ENCODE results near the gene KCNQ1OT1.
A peak's percentile ranks its signal among the peaks of the same experiment; 100 is the strongest.

KCNQ1OT1 gene

DNA sequence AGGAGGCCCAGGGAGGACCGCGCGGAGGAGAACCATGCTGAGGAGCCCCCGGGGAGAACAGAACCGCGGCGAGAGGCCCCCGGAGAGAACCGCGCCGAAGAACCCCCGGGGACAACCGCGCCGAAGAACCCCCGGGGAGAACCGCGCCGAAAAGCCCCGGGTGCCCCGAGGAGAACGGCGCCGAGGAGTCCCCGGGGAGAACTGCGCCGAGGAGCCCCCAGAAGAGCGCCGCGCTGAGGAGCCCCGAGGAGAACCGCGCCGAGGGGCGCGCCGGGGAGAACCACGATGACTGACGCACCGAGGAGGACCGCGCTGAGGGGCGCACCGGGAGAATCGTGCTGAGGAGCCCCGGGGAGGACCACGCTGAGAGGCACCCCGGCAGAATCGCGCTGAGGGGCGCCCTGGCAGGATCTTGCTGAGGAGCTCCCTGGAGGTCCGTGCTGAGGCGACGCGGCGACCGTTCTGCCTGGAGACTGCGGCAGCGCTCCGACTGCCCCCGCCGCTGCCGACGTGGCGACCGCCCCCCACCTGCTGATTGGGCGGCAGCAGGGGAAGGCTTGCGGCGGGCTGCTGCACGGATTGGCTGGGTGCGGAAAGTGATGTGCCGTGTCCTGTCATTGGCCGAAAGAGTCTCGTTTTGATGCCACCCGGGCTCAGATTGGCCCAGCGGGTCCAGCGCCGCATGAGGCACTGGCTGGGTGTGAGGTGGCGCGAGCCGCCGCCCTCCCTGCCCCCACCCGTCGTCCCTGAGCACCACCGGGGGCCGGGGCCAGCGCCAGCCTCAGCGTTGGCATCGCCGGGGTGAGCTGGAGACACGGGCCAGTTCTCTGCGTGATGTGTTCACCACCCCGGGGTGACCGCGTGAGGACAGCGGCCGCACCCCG lies at the start of gene KCNQ1OT1:
Gene KCNQ1OT1, minus strand, starts transcription at position 464 of the 884 bp plus-strand sequence.
- peaks cover 60% of the 10 kb centered on the region for H3K4me1 ChIP-seq (ENCODE audit: control insufficient read depth, insufficient read depth, low read length)
- peak within 1 kb of the TSS; percentile 69 for H3K4me3 ChIP-seq (ENCODE audit: low read depth, low read length)
- no peaks in the 10 kb centered on the region for H3K36me3 ChIP-seq (ENCODE audit: control insufficient read depth, insufficient read depth, low read length)
- H3K9me3 ChIP-seq (ENCODE audit: control insufficient read depth, insufficient read depth, low read length) = no peaks in the 10 kb centered on the region
- peaks cover 38% of the 10 kb centered on the region for H3K27me3 ChIP-seq (ENCODE audit: control insufficient read depth, insufficient read depth, low read length)
- peak within 1 kb of the TSS; percentile 65 for H3K9ac ChIP-seq (ENCODE audit: low read depth, low read length)
- H3K27ac ChIP-seq (ENCODE audit: low read depth, low read length) = peak within 1 kb of the TSS; percentile 39

DNA sequence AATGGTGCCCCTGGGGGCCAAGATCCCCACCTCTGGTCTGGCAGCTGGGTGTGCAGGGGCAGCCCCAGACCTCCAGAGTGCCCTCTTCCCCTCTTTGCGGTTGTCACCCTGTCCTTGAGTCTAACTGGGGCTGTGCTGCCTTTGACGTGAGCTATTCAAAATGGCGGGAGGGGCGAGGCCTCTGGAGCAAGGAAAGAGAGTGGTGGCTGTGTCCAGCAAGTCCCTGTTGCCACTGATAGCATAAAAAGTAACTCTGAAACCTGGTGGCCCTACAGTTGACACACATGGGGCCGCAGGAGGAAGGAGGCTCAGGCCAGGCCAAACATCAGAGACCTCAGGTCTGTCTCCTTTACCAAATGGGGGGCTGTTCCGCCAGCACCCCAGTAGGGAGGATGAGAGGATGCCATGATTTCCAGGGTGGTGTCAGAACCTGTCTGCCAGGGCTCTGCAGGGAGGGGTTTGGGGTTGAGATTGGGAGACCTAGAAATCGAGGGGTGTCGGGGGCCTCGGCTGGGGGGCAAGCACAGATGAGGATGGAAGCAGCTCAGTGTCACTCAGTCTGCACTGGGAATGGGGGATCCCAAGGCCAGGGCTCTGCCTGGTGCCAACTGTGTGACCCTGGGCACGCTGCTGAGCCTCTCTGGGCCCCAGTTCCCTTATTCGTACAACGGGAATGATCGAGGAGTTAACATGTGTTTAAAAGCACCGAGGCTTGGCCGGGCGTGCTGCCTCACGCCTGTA lies 49.2 kb upstream of the KCNQ1OT1 start:
- Histone ChIP-seq H3K27me3 (ENCODE audit: control insufficient read depth, insufficient read depth, low read length) (peaks cover 56% of the 10 kb centered on the region), H3K4me3 (ENCODE audit: low read depth, low read length) (no peak overlapping the region), H3K27ac (ENCODE audit: low read depth, low read length) (no peak overlapping the region), H3K36me3 (ENCODE audit: control insufficient read depth, insufficient read depth, low read length) (no peaks in the 10 kb centered on the region), H3K9ac (ENCODE audit: low read depth, low read length) (no peak overlapping the region), H3K9me3 (ENCODE audit: control insufficient read depth, insufficient read depth, low read length) (no peaks in the 10 kb centered on the region), H3K4me1 (ENCODE audit: control insufficient read depth, insufficient read depth, low read length) (no peaks in the 10 kb centered on the region)

DNA sequence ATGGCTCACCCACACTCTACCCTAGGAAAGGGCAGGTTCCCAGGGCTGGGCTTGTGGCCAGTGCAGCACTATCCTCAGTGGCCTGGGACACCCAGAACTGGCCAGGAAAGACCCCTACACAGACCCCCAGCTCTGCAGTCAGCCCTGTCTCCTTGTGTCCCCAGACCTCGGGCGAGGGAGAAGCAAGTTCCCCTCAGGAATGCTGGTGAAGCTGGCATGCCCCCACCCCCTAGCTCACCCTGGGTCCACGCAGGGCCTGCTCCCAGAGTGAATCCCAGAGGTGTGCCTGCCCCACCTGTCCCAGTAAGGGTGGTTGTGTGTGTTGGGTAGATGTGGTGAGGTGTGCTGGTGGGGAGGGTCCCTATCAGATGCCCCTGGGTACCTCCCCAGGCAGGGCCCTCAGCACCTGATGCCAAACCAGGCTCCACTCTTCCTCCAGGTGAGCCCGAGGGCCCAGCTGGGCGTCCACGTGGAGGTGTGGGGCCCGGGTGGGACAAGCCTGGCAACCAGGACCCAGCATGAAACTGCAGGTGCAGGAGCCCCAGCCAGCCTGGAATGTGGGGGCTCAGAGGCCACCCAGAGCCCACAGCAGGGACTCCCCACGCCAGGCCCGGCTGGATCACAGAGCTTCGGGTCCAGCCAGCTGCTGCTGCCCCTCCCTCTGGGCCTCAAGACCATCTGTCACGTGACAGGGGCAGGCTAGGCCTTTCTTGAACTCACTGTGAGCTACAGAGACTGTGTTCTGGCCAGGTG lies 48.4 kb upstream of the KCNQ1OT1 start:
- H3K9ac ChIP-seq (ENCODE audit: low read depth, low read length) = no peak overlapping the region
- no peaks in the 10 kb centered on the region for H3K9me3 ChIP-seq (ENCODE audit: control insufficient read depth, insufficient read depth, low read length)
- H3K4me1 ChIP-seq (ENCODE audit: control insufficient read depth, insufficient read depth, low read length) = no peaks in the 10 kb centered on the region
- no peak overlapping the region for H3K4me3 ChIP-seq (ENCODE audit: low read depth, low read length)
- no peak overlapping the region for H3K27ac ChIP-seq (ENCODE audit: low read depth, low read length)
- H3K36me3 ChIP-seq (ENCODE audit: control insufficient read depth, insufficient read depth, low read length) = no peaks in the 10 kb centered on the region
- peaks cover 56% of the 10 kb centered on the region for H3K27me3 ChIP-seq (ENCODE audit: control insufficient read depth, insufficient read depth, low read length)

DNA sequence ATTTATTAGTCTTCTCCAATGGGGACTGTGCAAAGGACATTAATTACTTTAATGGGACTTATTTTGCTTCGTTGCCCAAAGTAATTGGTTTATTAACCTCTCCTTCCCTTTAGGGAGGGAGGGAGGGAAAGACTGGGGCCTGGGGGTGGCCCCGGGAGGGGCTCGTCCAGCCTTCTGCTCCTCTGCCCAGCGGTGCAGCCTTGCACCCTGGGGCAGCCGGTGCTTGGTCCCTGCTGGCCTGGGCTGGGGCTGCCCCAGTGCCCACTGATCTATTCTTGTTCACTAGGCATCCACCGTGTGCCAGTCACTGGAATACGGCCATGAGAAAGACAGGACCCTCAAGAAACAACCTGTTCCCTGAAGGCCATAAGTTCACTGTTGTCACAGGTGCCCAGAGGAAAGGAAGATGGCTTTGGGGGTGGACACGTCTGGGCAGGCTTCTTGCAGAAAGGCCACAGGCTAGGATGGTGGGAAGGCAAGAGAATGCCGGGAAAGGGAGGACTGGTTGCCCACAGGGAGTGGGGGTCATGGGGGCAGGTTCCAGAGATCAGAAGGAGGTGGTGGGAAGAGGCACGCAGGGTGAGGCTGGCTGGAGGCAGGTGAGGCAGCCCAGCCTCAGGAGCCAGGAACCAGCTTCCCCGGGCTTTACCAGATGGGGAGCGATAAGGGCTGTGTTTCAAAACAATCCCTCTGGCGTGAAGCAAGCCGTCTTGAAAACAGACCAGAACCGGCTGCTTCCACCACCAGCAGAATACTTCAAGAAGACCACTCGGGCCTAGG lies 47.6 kb upstream of the KCNQ1OT1 start:
- H3K36me3 ChIP-seq (ENCODE audit: control insufficient read depth, insufficient read depth, low read length) = no peaks in the 10 kb centered on the region

DNA sequence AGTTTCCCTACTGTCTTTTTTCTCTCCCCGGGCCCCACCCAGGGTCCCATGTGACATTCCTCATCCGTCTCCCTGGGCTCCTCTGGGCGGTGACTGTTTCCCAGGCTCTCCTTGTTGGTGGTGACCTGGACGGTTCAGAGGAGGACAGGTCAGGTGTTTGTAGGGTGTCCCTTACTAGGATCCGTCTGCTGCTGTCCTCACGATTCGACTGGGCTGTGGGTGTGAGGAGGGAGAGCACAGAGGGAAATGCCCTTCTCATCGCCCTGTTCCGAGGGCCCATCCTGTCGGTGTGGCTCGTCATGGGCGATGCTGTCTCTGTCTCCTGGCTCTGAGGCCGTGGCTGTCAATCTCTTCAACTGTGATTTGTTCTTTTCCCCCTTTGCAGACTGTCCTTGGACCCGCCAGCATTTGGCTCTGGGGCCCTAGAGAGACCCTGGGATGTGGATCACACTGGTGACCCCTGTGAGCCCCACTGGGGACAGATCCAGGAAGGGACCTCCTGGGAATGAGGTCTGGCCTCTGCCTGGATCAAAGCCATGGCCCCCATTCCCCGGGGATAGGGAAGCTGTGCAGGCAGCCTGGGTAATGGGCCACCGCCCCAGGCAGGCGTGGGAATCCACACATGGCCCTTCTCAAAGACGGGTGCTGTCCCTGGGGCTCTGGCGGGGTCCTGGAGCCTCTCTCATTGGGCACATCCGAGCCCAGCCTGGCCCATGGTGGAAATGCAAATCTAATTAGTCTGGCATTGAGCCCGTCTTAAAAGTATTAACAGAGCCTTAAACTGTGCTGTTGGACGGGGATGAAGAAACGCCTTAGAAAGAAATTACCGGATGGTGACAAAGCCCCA lies 46.8 kb upstream of the KCNQ1OT1 start:
- H3K4me1 ChIP-seq (ENCODE audit: control insufficient read depth, insufficient read depth, low read length) = no peaks in the 10 kb centered on the region
- H3K27ac ChIP-seq (ENCODE audit: low read depth, low read length) = no peak overlapping the region
- no peak overlapping the region for H3K9ac ChIP-seq (ENCODE audit: low read depth, low read length)
- no peaks in the 10 kb centered on the region for H3K9me3 ChIP-seq (ENCODE audit: control insufficient read depth, insufficient read depth, low read length)
- H3K4me3 ChIP-seq (ENCODE audit: low read depth, low read length) = no peak overlapping the region
- H3K36me3 ChIP-seq (ENCODE audit: control insufficient read depth, insufficient read depth, low read length) = no peaks in the 10 kb centered on the region
- H3K27me3 ChIP-seq (ENCODE audit: control insufficient read depth, insufficient read depth, low read length) = peaks cover 42% of the 10 kb centered on the region

More for the DNA sequence above, 47.6 kb upstream of the KCNQ1OT1 start:
- Histone ChIP-seq H3K4me3 (ENCODE audit: low read depth, low read length) (no peak overlapping the region), H3K27me3 (ENCODE audit: control insufficient read depth, insufficient read depth, low read length) (peaks cover 50% of the 10 kb centered on the region), H3K9me3 (ENCODE audit: control insufficient read depth, insufficient read depth, low read length) (no peaks in the 10 kb centered on the region), H3K27ac (ENCODE audit: low read depth, low read length) (no peak overlapping the region), H3K9ac (ENCODE audit: low read depth, low read length) (no peak overlapping the region), H3K4me1 (ENCODE audit: control insufficient read depth, insufficient read depth, low read length) (no peaks in the 10 kb centered on the region)

DNA sequence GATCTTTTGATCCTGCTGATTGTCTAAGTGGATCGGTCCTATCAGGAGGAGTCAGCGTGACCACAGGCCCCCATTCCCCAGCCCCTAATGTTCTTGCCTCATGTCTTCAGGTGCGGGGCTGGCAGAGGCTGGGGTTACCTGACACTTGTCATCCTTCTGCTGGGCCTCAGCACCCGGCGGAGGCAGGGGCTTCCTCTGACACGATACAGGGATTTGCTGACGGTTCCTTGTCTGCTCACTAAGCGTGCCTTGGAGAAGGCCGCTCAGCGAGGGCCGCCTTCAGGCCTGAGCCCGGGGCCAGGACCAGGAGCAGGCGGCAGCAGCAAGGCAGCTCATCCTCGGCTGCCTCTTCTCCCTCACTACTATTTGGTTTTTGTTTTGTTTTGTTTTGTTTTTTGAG lies 45.7 kb upstream of the KCNQ1OT1 start:
- H3K4me1 ChIP-seq (ENCODE audit: control insufficient read depth, insufficient read depth, low read length) = no peaks in the 10 kb centered on the region

DNA sequence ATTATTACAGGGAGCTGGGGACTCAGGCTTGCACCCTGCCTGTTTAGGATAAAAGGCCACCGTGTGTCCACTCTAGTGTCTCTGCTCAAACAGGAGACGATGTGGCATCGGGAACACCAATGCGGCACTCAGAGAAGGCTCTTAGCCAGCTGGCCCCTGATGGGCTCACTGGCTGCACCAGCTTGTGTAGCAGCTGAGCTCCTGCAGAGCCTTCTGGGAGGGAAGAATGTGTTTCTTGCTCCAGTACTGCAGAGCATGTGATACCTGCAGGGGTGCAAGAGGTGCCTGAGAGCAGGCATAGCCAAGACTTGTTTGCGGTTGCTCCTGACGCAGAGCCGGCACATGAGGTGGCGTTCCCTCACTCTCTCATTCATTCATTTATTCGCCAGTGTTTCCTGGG lies 44.4 kb upstream of the KCNQ1OT1 start:
- H3K27ac ChIP-seq (ENCODE audit: low read depth, low read length) = no peak overlapping the region
- no peaks in the 10 kb centered on the region for H3K9me3 ChIP-seq (ENCODE audit: control insufficient read depth, insufficient read depth, low read length)
- no peak overlapping the region for H3K4me3 ChIP-seq (ENCODE audit: low read depth, low read length)
- peaks cover 31% of the 10 kb centered on the region for H3K27me3 ChIP-seq (ENCODE audit: control insufficient read depth, insufficient read depth, low read length)
- no peaks in the 10 kb centered on the region for H3K36me3 ChIP-seq (ENCODE audit: control insufficient read depth, insufficient read depth, low read length)
- no peaks in the 10 kb centered on the region for H3K4me1 ChIP-seq (ENCODE audit: control insufficient read depth, insufficient read depth, low read length)
- no peak overlapping the region for H3K9ac ChIP-seq (ENCODE audit: low read depth, low read length)

More for the DNA sequence above, 45.7 kb upstream of the KCNQ1OT1 start:
- Histone ChIP-seq H3K9ac (ENCODE audit: low read depth, low read length) (no peak overlapping the region), H3K4me3 (ENCODE audit: low read depth, low read length) (no peak overlapping the region), H3K27ac (ENCODE audit: low read depth, low read length) (no peak overlapping the region), H3K9me3 (ENCODE audit: control insufficient read depth, insufficient read depth, low read length) (no peaks in the 10 kb centered on the region), H3K27me3 (ENCODE audit: control insufficient read depth, insufficient read depth, low read length) (peaks cover 34% of the 10 kb centered on the region), H3K36me3 (ENCODE audit: control insufficient read depth, insufficient read depth, low read length) (no peaks in the 10 kb centered on the region)

DNA sequence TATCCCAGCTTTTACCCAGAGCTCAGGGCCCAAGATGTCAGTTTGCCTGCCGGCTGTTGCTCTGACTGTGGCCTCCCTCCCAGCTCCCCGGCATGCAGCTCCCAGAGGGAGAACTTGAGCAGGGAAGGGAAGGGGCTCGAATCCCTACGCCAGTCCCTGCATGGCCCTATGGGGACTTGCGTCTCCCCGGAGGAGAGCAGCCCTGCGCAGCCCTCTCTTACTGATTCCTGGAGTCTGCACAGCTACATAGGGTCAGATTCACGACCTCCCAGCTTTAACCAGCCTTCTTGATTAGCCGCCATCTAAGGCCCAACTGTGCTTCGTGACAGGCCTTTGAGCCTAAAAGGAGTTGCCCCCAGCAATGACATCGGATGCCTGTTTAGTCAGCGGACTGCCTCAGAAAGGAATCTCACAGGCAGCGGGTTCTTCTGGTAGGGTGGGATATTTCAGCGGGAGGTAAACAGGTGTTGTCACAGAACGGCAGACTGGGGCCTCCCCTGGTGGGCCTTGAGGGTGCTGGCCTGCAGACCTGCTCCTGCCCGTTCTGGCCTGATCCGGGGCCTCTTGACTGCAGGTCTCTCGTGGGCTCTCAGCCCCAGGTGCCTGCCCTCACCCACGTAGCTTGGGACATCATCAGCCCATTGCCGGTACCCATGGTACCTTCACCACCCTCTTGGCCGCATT lies 43.8 kb upstream of the KCNQ1OT1 start:
- H3K9ac ChIP-seq (ENCODE audit: low read depth, low read length) = no peak overlapping the region
- H3K4me3 ChIP-seq (ENCODE audit: low read depth, low read length) = no peak overlapping the region
- H3K9me3 ChIP-seq (ENCODE audit: control insufficient read depth, insufficient read depth, low read length) = no peaks in the 10 kb centered on the region
- no peaks in the 10 kb centered on the region for H3K36me3 ChIP-seq (ENCODE audit: control insufficient read depth, insufficient read depth, low read length)
- peaks cover 31% of the 10 kb centered on the region for H3K27me3 ChIP-seq (ENCODE audit: control insufficient read depth, insufficient read depth, low read length)
- no peaks in the 10 kb centered on the region for H3K4me1 ChIP-seq (ENCODE audit: control insufficient read depth, insufficient read depth, low read length)
- no peak overlapping the region for H3K27ac ChIP-seq (ENCODE audit: low read depth, low read length)

DNA sequence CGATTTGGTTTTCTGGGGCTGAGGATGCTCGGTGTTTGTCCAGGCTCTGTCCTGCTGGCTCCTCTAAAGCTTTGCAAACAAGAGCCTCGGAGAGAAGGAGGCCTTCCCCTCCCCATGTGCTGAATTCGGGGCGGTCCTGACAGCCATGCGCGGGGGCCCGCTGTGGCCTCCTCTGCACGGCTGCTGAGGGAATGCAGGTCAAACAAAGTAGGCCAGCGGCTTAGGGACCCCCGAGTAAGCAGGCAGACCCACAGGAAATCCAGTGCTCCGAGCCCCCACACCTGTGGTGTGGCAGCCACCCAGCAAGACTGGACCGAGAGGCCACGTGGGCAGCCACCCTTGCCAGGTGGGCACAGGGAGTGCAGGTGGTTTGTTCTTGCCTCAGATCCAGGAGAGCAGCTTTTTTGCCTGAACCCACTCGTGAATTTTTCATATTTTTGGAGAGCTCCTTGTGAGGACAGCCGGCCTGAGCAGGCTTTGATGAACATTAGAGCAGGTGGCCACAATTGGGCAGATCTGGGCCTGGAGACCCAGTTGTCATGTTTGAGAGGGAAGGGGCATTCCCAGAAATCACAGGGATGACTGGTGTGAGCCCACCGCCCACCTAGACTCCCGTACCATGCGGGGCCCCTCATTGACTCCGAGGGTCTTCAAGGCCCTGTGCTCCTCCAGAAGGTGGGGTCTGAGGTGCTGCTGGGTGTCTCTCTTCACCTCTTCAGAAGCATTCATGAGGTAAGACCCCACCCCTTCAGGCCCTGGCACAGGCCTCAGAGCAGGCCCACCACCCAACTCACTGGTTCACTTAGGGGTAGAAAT lies 43.0 kb upstream of the KCNQ1OT1 start:
- H3K4me1 ChIP-seq (ENCODE audit: control insufficient read depth, insufficient read depth, low read length) = no peaks in the 10 kb centered on the region
- peaks cover 31% of the 10 kb centered on the region for H3K27me3 ChIP-seq (ENCODE audit: control insufficient read depth, insufficient read depth, low read length)
- no peaks in the 10 kb centered on the region for H3K36me3 ChIP-seq (ENCODE audit: control insufficient read depth, insufficient read depth, low read length)
- no peak overlapping the region for H3K27ac ChIP-seq (ENCODE audit: low read depth, low read length)
- no peaks in the 10 kb centered on the region for H3K9me3 ChIP-seq (ENCODE audit: control insufficient read depth, insufficient read depth, low read length)
- H3K9ac ChIP-seq (ENCODE audit: low read depth, low read length) = no peak overlapping the region
- no peak overlapping the region for H3K4me3 ChIP-seq (ENCODE audit: low read depth, low read length)
